Cerebellar cortex (tissue), 1 donor: ENCODE data around the gene MECR.

ENCODE experiments used
- DNase-seq: peaks from one replicate; pipeline ENCODE4 v3.0.0-alpha.2; 2015; ENCODE audit warnings: low spot score

MECR gene

GRCh38 chr1:29202053-29202452 is 28.7 kb downstream of the MECR start:
- DNase-seq = no peak

DNA sequence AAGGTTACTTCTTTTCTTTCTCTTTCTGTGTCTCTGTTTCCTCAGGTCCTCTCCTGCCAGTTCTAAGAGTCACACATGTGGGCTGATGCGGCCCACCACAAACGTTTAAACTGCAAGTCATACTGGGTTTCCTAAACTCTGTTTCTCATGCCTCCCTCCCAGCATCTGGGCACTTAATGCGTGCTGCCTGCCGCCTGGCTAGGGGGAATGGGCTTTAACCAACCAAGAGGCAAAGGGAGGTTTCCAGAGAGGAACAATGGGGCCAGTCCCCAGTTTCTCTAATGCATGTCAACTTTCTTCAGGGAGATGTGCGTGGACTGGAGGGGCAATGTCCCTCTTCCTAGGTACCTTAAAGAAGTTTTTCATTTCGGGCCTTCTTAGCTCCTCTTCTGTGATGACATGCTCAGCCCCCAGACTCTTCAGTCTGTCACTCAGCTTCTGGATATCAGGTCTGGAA is 29.1 kb downstream of the MECR start:
- DNase-seq = no peak

GRCh38 chr1:29200906-29201594 is 29.7 kb downstream of the MECR start:
- no peak for DNase-seq

- no peak for DNase-seq
Measured at GRCh38 chr1:29197993-29198392, 32.7 kb downstream of the MECR start.

DNA sequence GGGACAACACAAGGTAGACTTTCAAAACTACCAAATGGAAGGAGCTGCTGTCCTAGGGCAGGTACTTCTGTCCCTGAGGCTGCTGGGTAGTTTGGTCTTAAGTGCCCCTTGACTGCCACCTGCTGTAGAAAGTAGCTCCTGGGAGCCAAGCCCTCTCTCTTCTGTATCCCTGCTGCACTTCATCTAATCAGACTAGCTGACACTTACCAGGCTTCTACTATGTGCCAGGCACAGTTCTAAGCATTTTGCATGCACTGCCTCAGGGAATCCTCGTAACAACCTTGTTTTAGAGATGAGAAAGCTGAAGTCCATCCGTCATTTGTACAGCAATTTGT is 33.2 kb downstream of the MECR start:
- DNase-seq = peak; percentile 36

DNA sequence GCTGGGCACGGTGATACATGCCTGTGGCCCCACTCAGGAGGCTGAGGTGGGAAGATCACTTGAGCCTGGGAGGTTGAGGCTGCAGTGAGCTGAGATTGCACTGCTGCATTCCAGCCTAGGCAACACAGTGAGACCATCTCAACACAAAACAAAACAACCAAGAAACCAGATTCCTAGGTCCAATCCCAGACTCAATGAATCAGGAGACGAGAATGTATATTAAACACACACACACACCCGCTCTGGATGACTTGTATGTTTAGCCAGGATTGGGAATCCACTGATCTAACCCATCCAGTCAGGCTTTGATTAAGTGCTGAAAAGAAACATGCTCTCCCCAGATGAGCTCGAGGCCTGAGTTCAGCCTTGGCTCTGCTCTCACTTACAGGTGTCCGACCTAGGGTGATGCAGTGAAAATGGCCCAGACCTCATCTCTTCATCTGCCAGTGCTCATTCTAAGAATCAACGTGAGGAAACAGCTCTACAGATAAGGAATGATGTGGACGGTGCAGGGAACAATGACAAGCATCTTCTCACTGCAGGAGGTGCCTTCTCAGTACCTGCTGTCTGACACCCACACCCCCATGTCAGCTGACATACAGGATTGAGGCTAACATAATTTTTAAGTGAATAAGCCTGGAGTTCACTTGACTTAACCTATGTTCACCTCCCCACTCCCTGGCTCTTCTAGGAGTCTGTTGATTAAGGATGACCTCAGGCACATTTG is 33.7 kb downstream of the MECR start:
- DNase-seq = no peak

DNA sequence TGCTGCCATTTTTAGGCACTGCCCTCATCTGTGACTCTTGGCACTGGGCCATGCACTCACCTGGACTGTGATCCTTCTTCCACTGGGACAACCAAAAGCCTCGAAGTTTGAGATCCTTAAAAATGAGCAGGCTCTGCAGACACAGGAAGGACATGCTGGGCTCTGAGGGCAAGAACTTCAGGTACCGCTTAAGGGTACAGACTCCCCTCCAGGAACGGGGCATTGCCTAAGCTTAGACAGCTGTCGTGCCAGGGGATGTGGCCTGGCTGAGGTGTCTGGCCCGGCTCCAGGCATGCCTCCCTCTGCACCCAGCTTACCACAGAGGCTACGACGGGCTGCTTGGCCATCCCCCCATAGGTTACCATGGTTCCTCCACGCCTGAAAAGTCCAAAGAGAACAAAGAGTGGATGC is 34.8 kb downstream of the MECR start:
- no peak for DNase-seq

DNA sequence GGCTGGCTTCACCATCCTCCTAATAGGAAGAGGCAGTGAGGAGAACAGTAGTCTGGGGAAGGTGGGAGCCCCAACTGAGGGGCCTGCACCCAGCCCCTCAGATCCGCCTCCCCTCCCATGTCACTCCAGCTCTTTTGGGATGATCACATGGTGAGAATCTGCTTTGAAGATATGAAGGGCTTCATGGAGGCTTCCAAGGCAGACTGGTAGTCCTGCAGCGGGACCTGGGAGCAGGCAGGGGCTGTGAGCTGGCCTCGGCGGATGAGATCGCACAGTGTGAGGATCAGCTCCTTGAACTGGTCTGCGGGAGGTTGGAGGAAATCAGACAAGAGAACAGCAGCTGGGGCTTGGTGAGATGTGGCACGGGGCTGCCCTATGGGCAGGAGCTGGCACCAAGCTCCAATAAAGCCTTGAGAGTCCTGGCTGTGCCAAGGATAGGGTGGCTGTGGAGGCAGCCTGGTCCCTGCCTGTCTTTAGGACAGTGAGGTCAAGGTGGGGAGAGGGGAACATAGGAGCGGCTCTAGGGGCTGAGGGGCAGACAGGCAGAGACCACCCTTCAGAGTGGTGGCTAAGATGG is 36.8 kb downstream of the MECR start:
- no peak for DNase-seq

DNA sequence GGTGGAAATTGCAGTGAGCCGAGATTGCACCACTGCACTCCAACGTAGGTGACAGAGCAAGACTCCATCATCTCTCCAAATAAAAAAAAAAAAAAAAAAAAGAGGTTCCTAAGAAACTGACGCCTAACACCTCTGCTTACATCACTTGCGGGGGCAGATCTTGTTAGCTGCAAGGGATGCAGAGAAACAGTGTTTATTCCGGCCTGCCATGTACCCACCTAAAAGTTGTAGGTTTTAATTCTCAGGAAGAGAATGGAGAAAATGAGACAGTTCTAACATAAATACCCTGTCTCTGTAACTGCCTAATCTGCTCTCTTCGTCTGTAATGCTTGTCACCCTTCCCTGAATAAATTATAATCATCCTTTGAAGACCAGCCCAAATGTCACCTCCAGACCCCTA is 40.0 kb downstream of the MECR start:
- no peak for DNase-seq

GRCh38 chr1:29186707-29187106 is 44.0 kb downstream of the MECR start:
- no peak for DNase-seq

DNA sequence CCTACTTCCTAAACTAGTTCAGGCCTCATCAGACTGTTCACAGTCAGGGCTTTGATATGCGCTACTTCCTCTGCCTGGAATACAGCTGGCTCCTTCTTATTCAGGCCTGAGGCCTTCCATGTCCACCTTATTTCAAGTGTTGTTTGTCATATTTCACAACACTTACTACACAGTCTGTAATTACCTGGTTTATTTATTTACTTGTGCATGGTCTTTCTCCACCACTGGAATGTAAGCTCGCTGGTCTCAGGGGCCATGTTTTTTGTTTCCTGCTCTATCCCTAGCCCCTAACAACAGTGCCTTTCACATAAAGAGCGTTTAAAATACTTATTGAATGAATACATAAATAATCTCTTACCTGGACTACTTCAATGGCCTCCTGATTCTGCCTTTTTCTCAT is 44.5 kb downstream of the MECR start:
- DNase-seq = no peak

DNA sequence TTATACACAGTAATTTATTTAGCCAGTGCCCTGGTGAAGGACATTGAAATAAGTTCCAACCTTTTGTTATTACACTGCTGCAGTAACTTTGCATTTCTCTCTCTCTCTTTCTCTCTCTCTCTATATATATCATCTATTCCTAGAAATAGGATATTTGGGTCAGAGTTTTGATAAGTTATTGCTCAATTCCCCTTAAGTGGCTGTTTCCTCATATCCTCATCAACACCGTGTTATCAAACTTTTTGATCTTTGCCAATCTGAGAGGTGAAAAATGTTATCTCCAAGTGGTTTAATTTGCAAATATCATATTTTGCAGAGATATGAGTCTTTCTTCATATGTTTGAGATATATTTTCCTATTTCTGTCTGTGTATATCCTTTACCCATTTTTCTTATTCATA is 47.4 kb downstream of the MECR start:
- no peak for DNase-seq

DNA sequence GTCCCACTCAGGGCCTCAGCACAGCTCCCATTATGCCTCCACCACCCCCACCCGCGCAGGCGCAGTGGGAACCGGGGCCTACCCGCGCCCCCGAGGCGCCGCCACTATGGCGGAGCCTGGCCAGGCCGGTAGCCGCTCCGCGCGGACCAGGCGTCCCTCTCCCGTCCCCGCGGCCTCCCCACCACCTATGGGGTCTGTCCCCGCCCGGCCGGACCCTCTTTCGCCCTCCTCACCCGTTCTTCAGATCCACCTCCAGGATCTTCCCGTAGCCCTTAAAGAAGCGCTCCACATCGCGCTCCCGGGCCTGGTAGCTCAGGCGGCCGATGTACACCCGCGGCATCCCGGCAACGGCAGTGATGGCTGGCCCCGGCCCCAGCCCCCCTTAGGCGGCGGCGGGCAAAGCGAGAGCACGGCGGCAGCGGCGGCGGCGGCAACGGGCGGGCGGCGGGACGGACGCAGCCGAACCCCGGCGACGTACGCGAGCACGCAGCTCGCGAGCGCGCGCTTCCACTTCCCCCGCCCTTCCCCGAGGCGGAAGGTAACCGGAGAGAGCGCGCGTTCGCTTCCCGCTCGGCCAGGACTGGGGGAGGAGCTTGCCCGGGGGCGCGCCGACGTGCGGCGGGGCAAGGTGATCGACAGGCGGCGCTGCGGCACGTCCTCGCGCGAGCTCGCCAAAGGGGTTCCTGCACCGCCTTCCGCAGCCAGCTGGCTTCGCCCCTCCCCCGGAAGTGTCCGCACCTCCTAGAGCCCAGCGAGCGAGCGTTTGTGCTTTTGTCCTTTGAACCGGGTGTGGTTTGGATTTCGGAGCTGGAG is 49.1 kb downstream of the MECR start, which contains the start of gene SRSF4:
Gene SRSF4, minus strand, starts transcription at position 488 of the 813 bp plus-strand sequence. Its CDS starts 148 bp downstream, at position 340.
- DNase-seq = peak; percentile 98

GRCh38 chr1:29180497-29181412 is 50.0 kb downstream of the MECR start:
- DNase-seq = no peak

DNA sequence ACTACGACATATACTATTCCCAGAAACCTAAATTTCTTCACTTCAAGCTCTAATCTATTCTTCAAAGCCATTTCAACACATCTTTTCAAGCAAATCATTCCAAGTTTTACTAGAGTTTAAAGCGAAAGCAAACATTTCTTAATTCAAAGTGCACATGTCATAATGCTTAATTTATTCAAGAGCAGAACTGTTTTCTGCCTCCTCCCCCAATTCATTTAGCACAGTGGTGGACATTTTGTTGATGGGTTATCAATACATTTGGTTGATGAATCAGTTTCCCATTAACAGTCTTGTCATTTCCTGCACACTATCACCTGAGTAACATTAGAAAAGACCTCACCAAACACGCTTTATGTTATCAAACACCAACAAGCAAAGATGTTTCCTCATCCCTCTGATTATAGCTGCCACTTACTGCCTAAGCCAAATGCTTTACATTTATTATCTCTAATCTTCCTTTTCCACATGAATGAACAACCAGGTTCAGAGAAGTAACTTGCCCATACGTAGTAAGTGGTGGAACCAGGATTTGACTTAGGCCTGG is 51.0 kb downstream of the MECR start:
- no peak for DNase-seq

DNA sequence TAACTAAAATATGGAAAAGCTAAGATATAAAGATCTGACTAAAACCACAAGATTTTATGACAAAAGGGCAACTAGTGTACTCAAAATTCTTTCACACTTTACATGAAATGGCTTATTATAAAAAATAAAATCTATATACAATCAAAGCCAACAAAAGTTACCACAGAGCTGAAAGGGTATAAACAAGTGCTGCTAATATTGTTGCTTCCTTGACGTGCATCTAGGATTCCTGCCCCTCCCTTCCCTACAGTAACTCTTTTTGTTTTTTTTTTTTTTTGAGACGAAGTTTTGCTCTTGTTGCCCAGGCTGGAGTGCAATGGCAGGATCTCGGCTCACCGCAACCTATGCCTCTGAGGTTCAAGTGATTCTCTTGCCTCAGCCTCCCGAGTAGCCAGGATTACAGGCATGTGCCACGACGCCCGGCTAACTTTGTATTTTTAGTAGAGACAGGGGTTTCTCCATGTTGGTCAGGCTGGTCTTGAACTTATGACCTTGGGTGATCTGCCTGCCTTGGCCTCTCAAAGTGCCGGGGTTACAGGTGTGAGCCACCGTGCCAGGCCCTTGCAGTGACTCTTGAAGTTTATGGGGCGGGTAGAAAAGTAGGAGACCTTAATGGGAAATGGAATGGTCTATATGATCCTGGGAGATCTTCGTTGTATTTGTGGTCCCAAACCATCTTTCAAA is 53.6 kb downstream of the MECR start:
- no peak for DNase-seq

GRCh38 chr1:29176576-29176975 is 54.2 kb downstream of the MECR start:
- DNase-seq = no peak

DNA sequence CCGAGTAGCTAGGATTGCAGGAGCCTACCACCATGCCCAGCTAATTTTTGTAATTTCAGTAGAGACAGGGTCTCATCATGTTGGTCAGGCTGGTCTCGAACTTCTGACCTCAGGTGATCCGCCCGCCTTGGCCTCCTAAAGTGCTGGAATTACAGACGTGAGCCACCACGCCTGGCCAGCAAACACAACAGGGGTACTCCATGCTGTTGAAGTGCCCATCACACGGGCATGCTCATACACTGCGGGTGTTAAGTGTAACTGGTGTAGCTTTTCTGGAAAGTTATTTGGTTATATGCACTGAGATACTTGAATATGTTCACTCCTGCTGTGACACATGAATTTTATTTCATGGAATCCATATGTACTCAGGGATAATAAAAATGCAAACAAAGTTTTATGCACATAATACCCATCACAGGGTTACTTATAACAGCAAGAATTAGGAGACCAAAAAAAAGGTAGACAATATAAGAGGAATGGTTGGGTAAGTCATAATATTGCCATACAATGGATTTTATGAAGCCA is 58.3 kb downstream of the MECR start:
- no peak for DNase-seq

DNA sequence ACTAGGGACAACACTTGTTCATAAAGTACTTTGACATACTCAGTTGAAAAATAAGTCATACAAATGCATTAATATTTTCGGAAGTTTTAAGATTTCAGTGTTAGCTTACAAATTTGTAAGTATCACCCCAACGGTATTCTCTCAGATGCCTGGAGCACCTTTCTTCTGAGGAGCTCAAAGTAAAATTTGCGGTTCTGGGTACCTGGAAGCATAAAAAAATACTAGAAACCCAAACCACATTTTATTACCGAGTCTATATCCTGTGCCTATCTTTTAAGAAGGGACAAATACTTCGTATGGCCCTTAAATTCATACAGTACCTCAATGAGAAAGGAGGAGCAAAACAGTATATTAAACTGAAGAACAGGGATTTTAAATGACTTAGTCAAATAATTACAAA is 59.2 kb downstream of the MECR start:
- DNase-seq = no peak

DNA sequence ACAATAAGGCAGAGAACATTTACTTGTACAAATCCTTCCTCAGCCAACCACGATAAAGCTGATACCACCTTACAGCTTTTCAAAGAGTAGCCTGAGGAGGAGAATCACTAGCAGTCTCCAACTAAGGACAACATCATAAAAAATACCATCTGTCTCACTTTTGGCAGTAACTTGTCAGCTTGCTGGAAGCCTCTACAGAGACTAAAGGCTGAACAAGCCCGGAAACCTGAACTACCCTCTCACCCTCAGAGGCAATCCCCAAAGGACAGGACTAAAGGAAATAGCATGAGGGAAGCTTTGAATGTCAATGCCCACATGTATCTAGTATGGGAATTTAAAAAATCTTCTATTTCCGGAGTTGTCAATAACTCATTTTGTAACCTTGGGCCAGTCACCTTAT is 59.6 kb downstream of the MECR start:
- peak; percentile 26 for DNase-seq
